NCI-H146 treated with DMSO at 0.1 percent for 48 hours (cell line): Measurements from ENCODE around the gene BRCA2.
A peak's percentile ranks its signal among the peaks of the same experiment; 100 is the strongest.

Source experiments
- DNase-seq: peaks from one replicate; lab custom pipeline; 2025; ENCODE audit not compliant: unreplicated experiment; lab: John Stamatoyannopoulos, UW

The BRCA2 gene, protein sequence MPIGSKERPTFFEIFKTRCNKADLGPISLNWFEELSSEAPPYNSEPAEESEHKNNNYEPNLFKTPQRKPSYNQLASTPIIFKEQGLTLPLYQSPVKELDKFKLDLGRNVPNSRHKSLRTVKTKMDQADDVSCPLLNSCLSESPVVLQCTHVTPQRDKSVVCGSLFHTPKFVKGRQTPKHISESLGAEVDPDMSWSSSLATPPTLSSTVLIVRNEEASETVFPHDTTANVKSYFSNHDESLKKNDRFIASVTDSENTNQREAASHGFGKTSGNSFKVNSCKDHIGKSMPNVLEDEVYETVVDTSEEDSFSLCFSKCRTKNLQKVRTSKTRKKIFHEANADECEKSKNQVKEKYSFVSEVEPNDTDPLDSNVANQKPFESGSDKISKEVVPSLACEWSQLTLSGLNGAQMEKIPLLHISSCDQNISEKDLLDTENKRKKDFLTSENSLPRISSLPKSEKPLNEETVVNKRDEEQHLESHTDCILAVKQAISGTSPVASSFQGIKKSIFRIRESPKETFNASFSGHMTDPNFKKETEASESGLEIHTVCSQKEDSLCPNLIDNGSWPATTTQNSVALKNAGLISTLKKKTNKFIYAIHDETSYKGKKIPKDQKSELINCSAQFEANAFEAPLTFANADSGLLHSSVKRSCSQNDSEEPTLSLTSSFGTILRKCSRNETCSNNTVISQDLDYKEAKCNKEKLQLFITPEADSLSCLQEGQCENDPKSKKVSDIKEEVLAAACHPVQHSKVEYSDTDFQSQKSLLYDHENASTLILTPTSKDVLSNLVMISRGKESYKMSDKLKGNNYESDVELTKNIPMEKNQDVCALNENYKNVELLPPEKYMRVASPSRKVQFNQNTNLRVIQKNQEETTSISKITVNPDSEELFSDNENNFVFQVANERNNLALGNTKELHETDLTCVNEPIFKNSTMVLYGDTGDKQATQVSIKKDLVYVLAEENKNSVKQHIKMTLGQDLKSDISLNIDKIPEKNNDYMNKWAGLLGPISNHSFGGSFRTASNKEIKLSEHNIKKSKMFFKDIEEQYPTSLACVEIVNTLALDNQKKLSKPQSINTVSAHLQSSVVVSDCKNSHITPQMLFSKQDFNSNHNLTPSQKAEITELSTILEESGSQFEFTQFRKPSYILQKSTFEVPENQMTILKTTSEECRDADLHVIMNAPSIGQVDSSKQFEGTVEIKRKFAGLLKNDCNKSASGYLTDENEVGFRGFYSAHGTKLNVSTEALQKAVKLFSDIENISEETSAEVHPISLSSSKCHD (N-terminal part only)

GRCh38 chr13:32315238-32316027 lies at the start of gene BRCA2, which contains the start of gene ZAR1L:
TSS of gene BRCA2 (plus strand) at chr13:32315508. CDS start at chr13:32316461, 953 bp downstream.
TSS of gene ZAR1L (minus strand) at chr13:32315363. CDS start at chr13:32311925, 3,438 bp downstream.
- DNase-seq, result peak; percentile 65

DNA sequence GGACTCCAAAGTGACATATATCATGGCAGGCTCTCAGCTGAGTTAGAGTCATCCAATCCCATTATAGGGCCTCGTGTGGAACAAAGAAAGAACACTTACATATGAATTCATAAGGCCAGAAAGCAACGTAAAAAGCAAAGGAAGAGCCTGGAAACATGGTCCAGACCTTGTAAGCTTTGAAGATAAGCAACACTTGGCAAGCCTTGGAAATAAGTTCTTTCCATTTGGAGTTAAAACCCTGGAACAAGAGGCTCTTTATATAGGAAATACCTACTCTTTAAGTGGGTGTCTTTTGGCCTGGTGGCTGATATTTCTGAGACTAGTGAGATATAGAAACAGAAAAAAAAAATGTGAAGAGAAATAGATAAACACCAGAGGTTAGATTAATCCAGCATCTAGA lies 49.6 kb upstream of the BRCA2 start:
- DNase-seq, result no peak

DNA sequence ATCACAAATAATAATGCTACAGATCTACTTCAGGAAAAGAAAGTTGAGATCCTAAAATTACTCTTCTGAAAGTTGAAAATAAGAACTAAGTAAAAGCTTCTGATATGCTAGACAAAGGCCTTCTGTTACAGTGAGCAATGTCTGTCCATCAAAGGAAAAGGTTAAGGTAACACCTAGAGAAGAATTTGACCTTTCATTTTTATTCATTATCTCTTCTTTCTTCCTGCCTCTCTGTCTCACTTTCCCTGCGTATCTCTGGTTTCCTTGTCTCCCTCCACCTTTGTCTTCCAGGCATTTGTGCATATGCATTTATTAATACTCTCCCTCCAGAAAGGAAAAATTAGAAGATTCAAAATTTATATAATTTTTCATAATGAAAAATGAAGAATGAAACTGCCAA lies 49.2 kb upstream of the BRCA2 start:
- DNase-seq, result no peak

DNA sequence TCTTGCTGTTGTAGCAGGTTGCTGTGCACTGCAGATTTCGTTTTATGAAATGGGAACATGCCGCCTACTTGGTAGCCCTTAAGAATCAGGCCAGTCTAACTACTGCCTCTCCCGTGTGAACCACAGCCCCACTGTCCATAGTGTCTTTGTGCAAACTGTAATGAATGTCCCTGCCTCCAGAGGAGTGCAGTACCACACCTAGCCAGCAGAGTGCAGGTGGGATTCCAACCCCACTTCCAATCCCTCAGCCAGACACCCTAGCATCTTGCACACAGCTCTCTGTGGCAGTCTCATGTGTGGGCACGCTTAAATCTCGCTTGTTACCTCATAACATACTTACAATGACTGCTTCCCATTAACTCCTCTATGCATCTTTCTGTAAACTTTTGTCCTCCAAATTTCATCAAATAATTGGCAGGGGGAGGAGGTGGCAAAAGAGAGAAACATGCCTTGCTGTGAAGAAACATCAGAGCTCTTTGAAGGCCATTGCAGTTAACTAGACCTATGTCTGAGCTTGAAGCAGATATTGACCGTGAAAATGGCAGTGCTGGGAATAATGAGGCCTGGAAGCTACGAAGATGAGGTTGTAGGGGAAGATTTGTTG lies 47.4 kb upstream of the BRCA2 start:
- DNase-seq, result no peak

DNA sequence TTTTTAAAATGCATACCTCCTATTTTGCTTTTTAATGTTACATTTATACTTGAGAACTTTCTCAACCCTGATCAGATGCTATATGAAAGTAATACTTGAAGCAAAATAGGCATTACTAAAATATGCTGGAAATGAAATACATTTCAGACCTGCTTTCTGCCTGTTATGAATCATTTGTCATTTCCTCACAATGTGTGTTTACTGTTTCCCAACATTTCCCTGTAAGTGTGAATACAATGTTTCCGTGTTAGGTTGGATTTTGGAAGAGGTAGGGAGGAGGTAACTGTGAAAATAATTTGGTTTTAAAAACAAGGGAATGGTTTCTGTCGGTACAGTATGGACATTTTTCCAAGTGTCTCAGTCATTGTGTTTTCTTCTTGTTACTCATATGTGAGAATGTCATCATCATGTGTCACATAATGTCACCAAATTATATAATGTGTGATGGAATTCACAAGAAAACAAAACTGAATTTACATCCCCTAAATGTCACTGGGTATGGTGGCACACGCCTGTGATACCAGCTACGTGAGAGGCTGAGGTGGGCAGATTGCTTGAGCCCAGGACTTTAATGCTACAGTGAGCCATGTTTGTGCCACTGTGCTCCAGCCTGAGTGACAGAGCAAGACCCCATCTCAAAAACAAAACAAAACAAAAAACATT lies 43.2 kb upstream of the BRCA2 start:
- no peak for DNase-seq

DNA sequence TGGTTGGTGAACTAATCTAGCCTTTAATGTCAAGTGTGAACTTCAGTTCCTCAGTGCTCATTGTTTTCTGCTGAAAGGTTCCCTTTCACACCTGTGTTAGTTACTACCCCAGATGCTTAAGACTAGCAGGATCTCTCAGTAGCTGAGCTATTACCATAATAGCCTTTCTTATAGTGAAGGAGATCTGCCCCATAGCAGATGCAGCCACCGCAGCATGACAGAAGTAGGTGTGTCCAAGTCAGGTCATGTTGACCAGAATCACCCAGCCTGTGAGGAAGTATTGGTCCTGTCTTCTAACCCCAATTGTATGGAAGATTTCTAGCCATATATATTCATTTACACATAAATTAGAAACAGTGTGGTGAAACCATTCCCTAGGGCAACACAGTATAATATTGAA lies 37.5 kb upstream of the BRCA2 start:
- no peak for DNase-seq

- DNase-seq, result no peak
Measured at GRCh38 chr13:32278426-32278825, 36.9 kb upstream of the BRCA2 start.

DNA sequence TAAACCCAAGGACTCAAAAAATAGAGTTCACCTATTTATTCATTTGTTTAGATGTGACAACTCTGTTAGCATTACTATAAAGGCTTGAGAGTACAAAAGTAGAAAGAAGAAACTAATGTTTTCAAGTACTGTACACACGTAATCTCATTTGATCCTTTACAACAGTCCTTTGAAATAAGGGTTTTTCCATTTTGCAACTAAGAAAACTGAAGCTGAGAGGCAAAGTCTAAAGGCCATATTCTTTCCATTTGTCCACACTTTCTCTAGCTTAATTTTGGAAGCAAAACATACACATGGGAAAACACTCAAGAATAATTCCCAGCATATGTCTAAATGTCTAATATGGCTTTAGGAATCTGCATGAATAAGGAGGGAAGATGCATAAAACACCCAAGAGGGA lies 34.2 kb upstream of the BRCA2 start:
- no peak for DNase-seq

- DNase-seq, result no peak
Measured at GRCh38 chr13:32282096-32282711, 33.1 kb upstream of the BRCA2 start.

DNA sequence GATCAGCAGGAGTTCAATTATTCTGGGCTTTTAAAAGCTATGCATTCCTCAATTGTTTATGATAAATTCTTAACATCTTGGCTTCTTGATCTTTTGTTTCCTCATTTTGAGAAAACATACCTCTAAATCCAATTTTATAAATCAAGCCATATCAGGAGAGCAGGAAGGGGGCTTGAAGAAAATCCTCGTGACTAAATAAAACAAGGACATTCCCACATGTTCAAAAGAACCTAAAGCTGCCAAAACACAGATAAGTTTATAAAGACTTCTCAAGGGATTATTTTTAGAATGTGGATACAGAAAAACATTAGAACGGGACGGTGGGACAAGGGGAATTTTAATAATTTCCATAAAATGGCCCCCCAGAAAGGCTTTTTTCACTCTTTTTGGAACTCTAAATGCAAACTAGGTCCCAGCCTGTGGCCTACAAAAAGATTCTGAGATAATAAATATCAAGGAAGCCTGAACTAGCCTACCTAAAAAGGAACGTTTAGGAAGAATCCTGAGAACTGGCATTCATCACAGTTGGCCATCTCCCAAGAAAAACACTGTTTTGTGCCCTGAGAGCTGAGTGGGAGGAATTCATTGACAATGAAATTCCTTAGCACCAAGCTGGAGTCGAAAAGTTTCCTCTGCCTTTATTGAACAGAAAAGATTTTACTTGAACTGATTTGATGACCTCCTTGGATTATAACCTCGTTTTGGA lies 30.2 kb upstream of the BRCA2 start:
- DNase-seq, result no peak

DNA sequence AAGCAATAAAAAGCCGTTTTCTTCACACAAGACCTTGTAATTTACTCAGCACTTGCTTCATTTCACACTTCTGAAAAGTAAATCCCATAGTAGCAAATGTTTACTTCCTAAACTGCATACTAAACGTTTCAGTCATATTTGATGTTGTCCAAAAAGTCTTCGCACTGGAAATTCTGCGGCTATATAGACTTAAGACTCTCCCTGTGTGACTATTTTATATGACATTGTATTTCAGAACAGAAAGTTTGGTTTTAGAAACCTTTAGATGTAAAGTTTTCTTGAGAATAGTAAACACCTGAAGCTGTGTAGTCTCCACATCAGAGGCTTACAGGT lies 29.7 kb upstream of the BRCA2 start:
- no peak for DNase-seq

DNA sequence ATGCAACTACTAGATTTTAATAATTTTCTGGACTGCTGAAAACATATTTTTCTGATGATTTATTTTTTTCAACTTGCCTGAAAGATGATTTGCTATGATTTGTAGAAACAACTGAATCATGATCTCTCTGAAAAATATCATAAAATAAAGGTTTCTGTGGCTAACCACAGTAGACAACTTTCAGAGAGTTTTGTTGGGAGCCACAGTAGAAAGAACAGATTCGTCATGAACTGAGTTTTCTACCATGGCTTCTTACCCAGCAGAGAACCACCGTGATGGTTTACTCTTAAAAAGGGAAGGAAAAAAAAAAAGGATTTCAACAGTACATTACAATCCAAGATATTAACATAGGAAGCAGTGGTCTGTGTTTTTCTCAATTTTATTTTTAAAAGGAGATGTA lies 18.1 kb upstream of the BRCA2 start:
- DNase-seq, result no peak

- no peak for DNase-seq
Measured at GRCh38 chr13:32298695-32299094, 16.6 kb upstream of the BRCA2 start.

DNA sequence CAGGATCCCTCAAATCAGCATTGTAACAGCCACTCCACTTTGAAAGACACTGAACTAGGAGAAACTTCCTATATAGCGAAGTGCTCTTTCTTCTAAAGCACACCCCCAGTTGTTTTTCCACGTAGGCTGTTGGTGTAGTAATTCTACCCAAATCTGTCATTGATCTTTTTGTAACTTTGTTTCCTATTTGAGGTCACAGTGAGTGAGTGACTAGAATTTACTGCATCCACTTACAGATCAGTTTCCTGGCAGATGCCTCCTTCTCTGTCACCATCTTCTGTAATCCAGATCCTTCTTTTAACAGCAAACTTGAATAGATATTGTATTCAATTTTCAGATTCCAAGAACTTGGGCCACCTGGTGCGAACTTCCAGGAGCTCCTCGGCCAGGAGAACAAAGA lies 15.4 kb upstream of the BRCA2 start:
- no peak for DNase-seq

- DNase-seq, result no peak
Measured at GRCh38 chr13:32300406-32300805, 14.9 kb upstream of the BRCA2 start.

- no peak for DNase-seq
Measured at GRCh38 chr13:32300920-32301319, 14.4 kb upstream of the BRCA2 start.

DNA sequence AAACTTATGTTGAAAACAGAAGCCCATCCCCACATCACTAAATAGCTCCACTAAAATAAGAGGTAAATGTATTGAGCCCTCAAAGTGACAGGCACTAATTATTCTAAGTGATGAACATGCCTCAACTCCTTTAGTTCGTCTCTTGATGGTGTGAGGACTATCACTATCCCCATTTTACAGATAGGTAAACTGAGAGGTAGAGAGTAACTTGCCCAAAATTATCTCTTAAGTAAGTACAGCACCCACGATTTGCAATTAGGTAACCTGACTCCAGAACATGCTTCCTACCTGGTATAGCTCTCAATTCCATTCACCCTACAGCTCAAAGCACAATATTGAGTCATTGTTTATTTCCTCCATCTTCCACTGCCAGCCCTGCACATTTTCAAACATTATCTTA lies 12.8 kb upstream of the BRCA2 start:
- no peak for DNase-seq

DNA sequence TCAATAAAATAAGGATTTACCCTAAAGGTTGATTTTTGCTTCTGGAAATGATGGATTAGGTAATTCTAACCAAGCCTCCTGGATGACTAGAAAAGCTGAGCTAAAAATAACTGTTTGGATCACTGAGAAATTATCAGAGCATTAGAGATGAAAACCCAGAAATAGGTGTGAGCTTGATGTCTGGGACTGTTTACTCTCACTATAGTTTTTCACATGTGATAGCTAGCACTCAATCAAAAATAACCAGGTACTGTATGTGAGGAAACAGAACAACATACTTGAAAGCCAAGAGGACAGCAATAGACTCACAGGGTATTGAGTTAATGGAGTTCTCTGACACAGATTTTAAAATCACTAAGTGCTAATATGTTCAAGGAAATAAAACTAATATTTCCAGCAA lies 9.7 kb upstream of the BRCA2 start:
- DNase-seq, result no peak
